K562 treated with DMSO at 1 percent for 4 hours (cell line): ENCODE results near the gene SH3BP5. TPM values are rescaled to one million over a fixed set of nuclear protein-coding genes. Genes with fewer than 3 reads are reported as not detected.

Experiments
- total RNA-seq: library from RNA; unstranded; fragments of 300-600 nt; gene quantifications from 2 replicates; pipeline ENCODE4 v1.2.3, GENCODE V29; 2022; ENCODE audit not compliant: insufficient read depth

SH3BP5 gene, protein sequence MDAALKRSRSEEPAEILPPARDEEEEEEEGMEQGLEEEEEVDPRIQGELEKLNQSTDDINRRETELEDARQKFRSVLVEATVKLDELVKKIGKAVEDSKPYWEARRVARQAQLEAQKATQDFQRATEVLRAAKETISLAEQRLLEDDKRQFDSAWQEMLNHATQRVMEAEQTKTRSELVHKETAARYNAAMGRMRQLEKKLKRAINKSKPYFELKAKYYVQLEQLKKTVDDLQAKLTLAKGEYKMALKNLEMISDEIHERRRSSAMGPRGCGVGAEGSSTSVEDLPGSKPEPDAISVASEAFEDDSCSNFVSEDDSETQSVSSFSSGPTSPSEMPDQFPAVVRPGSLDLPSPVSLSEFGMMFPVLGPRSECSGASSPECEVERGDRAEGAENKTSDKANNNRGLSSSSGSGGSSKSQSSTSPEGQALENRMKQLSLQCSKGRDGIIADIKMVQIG
- total RNA-seq, result 16.1 and 17.9 TPM in 2 replicates

DNA sequence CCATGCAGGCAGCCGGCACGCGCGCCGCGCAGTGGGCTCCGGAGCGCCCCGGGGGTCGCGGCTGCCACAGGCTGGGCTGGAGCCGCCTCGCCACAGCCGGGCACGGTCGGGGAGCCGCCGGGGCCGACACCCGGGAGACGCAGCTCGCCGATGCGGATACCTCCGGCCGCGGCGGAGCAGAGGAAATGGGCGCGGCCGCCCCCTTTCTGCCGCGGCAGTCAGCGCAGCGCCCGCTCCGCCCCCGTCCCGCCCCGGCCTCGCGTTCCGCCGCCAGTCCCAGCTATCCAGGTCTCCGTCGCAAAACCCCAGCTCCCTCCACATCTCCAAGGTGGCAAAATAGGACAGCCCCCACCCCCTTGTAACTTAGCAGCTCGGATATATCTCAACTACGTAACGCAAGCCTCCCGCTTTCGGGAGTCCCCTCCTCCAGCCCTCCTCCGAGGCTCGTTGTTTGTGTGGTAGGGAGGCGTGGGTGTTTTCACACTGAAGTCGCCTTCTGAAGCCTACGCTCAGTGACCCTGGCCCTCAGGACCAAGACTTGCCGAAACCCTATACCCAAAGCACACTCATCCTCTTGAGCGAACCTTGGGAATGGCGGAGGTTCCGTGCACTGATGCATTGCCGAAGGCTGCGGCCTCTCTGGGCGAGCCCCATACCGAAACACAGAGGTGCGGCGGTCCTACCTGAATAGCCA is at the start of gene SH3BP5:
Gene SH3BP5 (minus strand): TSS at position 182 of the 694 bp plus-strand sequence. CDS start 178 bp downstream, at position 4.

DNA sequence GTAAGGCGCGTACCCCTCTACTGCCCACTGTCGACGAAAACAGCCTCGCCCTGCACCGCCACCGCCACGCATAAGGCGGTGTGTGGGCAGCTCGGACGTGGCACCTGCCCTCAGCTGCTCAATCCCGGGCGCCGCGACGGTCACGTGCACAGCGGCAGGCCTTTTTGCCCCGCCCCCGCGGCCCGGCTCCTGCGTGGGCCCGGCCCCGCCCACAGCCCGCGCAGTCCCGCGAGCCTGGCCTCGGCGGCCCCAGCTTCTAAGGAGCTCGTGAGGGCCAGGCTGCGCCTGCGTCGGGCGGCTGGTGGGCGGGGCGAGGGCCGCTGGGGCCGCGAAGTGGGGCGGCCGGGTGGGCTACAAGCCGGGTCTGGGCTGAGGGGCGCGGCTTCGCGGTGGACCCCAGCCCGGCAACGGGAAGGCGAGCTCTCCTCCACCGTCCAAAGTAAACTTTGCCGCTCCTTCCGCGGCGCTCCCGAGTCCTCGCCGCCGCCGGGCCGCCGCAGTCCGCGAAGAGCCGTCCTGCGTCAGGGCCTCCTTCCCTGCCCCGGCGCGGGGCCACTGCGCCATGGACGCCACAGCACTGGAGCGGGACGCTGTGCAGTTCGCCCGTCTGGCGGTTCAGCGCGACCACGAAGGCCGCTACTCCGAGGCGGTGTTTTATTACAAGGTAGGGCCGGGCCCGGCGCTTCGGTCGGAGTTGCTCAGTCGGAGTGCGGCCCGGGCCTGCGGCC is 126.3 kb downstream of the SH3BP5 start, which contains the start of gene CAPN7:
Gene CAPN7 (plus strand): TSS at position 313 of the 728 bp plus-strand sequence. CDS start 250 bp downstream, at position 563.

Other genes starting within 250 kb of the SH3BP5 start
- gene RBSN, start 233.4 kb downstream of the SH3BP5 start, total RNA-seq, result 9.2 and 13.3 TPM in 2 replicates
- gene CAPN7, start 126.3 kb downstream of the SH3BP5 start, total RNA-seq, result 21.8 and 28.2 TPM in 2 replicates
- 10.3 and 22.8 TPM in 2 replicates for gene METTL6, start 95.0 kb upstream of the SH3BP5 start, total RNA-seq
- gene EAF1, start 95.0 kb upstream of the SH3BP5 start, total RNA-seq, result 15.2 and 15.9 TPM in 2 replicates
- 0.30 TPM in 1 of 2 replicates, not detected in the other for gene COLQ, start 189.1 kb upstream of the SH3BP5 start, total RNA-seq